Tibial artery (tissue), 4 donors: ENCODE results near the gene DCLRE1B.

Experiments used
- DNase-seq, 2 donors: peaks; one replicate each; pipeline ENCODE4 v3.0.0-alpha.2; 2019
- H3K27ac ChIP-seq, 2 donors: fragments of 200-600 bp; sonication (generic) in 1 of 2; 1 replicate in 1 of 2; 2 replicates in 1 of 2; pipeline ENCODE4 v1.5.1; 2018 to 2019; ENCODE audit warnings: mild to moderate bottlenecking in 1 of 2
- H3K27me3 ChIP-seq, 2 donors: fragments of 200-600 bp; sonication (generic) in 1 of 2; one replicate each; pipeline versions ENCODE4 v1.5.1 to v1.6.0; 2016 to 2019
- H3K36me3 ChIP-seq, 3 donors: fragments of 200-600 bp; sonication (generic) in 2 of 3; one replicate each; pipeline ENCODE4 v1.5.1; 2016 to 2019; ENCODE audit warnings: mild to moderate bottlenecking in 2 of 3
- H3K4me1 ChIP-seq, 4 donors: fragments of 200-600 bp; sonication (generic) in 2 of 4; 1 replicate in 3 of 4; 2 replicates in 1 of 4; pipeline ENCODE4 v1.5.1; 2016 to 2019
- H3K4me3 ChIP-seq, 2 donors: fragments of 200-600 bp; sonication (generic) in 1 of 2; 1 replicate in 1 of 2; 2 replicates in 1 of 2; pipeline ENCODE4 v1.5.1; 2018 to 2019; ENCODE audit warnings: mild to moderate bottlenecking in 2 of 2
- H3K9me3 ChIP-seq, 3 donors: fragments of 200-600 bp; sonication (generic) in 1 of 3; one replicate each; pipeline ENCODE4 v1.5.1; 2016 to 2019
- intact Hi-C: fragments of 100-400 bp; cut with DNase I; formaldehyde crosslinking; loops from one replicate; pipeline ENCODE4 v1.15.0; 2023; ENCODE audit warnings: low total_unique reads
- TF ChIP-seq, protein P1 (sequence below), 2 experiments: fragments of 200-600 bp in 1 of 2; fragments of 450-650 bp in 1 of 2; IDR thresholded peaks; one replicate each; pipeline ENCODE4 v1.5.1; 2017 to 2019; ENCODE audit warnings: antibody characterized with exemption in 2 of 2, mild to moderate bottlenecking in 1 of 2, moderate library complexity in 1 of 2

Gene DCLRE1B

DNA sequence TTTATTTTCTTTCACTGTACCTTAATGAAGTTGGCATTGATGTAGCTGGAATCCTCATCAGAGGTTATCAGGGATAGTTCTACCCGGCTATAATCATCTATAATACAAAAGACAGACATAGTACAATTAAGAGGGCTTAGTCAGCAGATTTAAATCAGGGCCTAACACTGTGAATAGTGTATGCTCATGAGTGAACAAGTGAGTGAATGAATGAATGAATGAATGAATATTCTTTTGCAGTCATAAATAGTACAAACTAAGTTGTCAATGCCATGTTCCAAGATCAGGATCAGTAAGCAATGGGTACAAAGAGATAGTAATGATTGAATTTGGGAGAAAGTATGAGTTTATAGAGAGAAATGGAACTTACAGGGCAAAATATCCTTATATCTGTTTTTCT, 46.1 kb upstream of the DCLRE1B start:
- no peaks in the 10 kb centered on the region for H3K36me3 ChIP-seq
- peaks cover 0 to 5% (median 0%) of the 10 kb centered on the region in 4 donors for H3K4me1 ChIP-seq
- no peaks in the 10 kb centered on the region for H3K9me3 ChIP-seq
- no peak overlapping the region for H3K4me3 ChIP-seq
- TF ChIP-seq, protein P1, sequence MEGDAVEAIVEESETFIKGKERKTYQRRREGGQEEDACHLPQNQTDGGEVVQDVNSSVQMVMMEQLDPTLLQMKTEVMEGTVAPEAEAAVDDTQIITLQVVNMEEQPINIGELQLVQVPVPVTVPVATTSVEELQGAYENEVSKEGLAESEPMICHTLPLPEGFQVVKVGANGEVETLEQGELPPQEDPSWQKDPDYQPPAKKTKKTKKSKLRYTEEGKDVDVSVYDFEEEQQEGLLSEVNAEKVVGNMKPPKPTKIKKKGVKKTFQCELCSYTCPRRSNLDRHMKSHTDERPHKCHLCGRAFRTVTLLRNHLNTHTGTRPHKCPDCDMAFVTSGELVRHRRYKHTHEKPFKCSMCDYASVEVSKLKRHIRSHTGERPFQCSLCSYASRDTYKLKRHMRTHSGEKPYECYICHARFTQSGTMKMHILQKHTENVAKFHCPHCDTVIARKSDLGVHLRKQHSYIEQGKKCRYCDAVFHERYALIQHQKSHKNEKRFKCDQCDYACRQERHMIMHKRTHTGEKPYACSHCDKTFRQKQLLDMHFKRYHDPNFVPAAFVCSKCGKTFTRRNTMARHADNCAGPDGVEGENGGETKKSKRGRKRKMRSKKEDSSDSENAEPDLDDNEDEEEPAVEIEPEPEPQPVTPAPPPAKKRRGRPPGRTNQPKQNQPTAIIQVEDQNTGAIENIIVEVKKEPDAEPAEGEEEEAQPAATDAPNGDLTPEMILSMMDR (IDR thresholded peaks at IDR 0.05): no peak
- H3K27me3 ChIP-seq: no peaks in the 10 kb centered on the region
- H3K27ac ChIP-seq: no peak overlapping the region
- DNase-seq: no peak
- intact Hi-C loops: no loop called here

DNA sequence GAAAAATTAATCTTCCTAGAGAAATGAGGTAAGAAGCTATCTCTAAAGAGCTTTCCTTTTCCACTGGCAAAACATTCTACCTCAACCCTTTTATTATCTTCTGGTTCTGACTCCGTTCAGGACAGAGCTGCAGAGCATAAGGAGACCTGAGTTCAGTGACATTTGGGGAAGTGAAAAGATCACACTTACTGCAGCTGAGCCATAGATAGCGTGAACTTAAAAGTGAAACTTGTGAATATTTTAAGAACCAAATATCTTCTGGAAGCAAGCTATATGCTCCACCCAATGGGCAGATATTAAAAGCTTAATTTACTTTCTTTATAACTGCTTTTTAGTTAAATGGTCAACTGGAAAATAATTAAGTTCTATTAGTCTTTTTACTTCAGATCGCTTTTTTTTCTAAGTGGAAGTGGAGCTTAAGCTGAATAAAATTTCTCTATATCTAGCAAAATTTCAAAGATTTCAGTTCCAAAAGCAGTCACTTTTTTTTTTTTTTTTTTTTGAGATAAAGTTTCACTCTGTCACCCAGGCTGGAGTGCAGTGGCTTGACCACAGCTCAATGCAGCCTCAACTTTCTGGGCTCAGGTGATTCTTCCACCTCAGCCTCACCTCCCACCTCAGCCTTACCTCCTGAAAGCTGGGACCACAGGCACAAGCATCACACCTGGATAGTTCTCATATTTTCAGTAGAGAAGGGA, 45.5 kb upstream of the DCLRE1B start:
- DNase-seq: no peak
- TF ChIP-seq, protein P1 (IDR thresholded peaks at IDR 0.05): no peak
- Histone ChIP-seq H3K4me1 (peaks cover 0 to 5% (median 0%) of the 10 kb centered on the region in 4 donors), H3K9me3 (no peaks in the 10 kb centered on the region), H3K27ac (no peak overlapping the region), H3K4me3 (no peak overlapping the region), H3K36me3 (no peaks in the 10 kb centered on the region), H3K27me3 (no peaks in the 10 kb centered on the region)
- intact Hi-C loops: no loop called here

DNA sequence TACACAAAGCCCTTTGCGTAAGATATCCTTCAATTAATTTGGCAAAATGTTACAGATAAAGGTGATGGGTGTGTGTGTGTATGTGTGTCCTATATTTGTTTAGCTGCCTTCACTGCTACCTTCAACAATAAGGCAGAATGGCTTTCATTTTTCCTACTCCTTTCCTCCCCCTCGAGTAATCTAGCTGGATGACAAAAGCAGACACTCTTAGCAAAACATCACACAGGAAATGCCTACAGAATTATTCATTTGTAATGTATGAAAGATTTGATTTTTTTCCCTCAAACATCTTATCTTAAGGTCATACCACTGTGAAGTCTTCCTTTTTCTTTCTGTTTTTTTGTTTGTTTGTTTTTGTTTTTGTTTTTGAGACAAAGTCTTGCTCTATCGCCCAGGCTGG, 44.2 kb upstream of the DCLRE1B start:
- Histone ChIP-seq H3K9me3 (no peaks in the 10 kb centered on the region), H3K4me1 (peaks cover 0 to 5% (median 0%) of the 10 kb centered on the region in 4 donors), H3K36me3 (no peaks in the 10 kb centered on the region), H3K27me3 (no peaks in the 10 kb centered on the region), H3K4me3 (no peak overlapping the region), H3K27ac (no peak overlapping the region)
- no peak for DNase-seq
- TF ChIP-seq, protein P1 (IDR thresholded peaks at IDR 0.05): no peak
- intact Hi-C loops: no loop called here

DNA sequence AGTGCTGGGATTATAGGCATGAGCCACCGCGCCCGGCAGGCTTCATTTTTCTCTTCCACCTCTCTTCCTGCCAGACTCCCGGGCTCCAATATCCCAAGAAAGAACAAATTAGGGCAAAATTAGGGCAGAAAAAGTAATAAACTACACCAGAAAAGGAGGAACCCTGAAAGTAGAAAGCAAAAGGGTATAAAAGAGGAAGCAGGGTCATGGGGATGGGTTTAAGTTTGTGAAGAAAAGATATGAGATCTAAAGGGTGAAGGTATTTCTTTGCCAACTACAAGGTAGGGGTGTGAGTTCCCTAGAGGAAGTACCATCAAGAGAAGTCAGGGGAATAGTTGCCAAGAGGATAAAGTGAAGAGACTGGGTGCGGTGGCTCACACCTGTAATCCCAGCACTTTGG, 43.5 kb upstream of the DCLRE1B start:
- no peaks in the 10 kb centered on the region for H3K36me3 ChIP-seq
- no peak for DNase-seq
- no peaks in the 10 kb centered on the region for H3K27me3 ChIP-seq
- TF ChIP-seq, protein P1 (IDR thresholded peaks at IDR 0.05): no peak
- intact Hi-C loops: no loop called here
- peaks cover 0 to 5% (median 0%) of the 10 kb centered on the region in 4 donors for H3K4me1 ChIP-seq
- no peaks in the 10 kb centered on the region for H3K9me3 ChIP-seq
- H3K27ac ChIP-seq: no peak overlapping the region
- no peak overlapping the region for H3K4me3 ChIP-seq

DNA sequence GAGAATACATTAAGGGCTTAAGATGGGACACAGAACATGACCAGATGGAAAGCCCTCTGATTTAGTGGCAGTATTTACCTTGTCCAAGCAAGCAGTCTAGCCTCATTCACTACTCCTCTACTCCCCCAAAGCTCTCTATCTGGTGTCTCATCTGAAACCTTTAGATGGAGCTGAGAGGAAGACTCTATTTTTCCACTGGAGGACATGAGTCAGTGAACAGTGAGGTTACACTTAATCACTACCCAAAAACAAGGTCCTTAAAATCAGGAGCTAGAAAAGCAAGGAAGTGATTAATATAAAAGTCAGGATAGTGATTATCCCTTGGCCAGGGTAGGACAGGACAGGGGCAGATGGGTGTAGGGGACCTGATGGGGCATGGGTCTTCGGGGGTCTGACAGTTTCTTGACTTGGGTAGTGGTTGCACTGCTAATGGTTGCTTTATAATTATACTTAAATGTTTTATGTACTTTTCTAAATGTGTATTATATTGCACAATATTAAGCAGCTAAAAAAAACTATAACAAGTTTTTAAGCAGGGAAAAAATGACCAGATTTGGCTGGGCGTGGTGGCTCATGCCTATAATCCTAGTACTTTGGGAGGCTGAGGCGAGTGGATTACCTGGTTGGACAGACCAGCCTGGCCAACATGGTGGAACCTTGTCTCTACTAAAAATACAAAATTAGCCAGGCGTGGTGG, 36.6 kb upstream of the DCLRE1B start:
- H3K4me1 ChIP-seq: no peaks in the 10 kb centered on the region
- TF ChIP-seq, protein P1 (IDR thresholded peaks at IDR 0.05): no peak
- no peaks in the 10 kb centered on the region for H3K36me3 ChIP-seq
- H3K4me3 ChIP-seq: no peak overlapping the region
- H3K27ac ChIP-seq: no peak overlapping the region
- no peaks in the 10 kb centered on the region for H3K9me3 ChIP-seq
- intact Hi-C loops: no loop called here
- no peak for DNase-seq
- H3K27me3 ChIP-seq: no peaks in the 10 kb centered on the region
